Measurements from ENCODE around the gene GGNBP2.

GRCh38 chr17:36532435-36532975, 12.2 kb upstream of the GGNBP2 start:
- TF ChIP-seq EZH2 (IDR thresholded peaks at IDR 0.05; ENCODE audit: low read length, missing control alignments) (no peak), CTCF (conservative IDR thresholded peaks at IDR 0.05 in 1 of 2, IDR thresholded peaks at IDR 0.05 in 1 of 2; ENCODE audit: low read depth in 1 of 2, low read length in 2 of 2) (no peak)

All from fibroblast of lung (primary cell).